Measurements from ENCODE around the gene ITPR1. TPM values are rescaled to one million over a fixed set of nuclear protein-coding genes. Genes with fewer than 3 reads are reported as not detected.

The ITPR1 gene
- total RNA-seq, 1 experiment from 2014 or later, result 8.7 TPM

DNA sequence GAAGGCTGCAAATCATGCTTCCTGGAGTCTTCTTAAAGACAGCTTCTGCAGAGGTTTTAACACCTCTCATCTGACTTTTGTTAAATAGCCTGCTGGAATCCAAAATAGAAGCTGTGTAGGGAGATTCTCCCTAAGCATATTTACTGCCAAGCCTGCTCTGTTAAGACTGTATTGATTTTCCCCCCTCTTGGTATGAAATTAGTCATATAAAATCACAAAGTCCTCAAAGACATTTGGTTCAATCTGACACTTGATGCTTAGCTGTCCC is 94.6 kb downstream of the ITPR1 start:
- ChIA-PET POLR2A (no interaction called here), CTCF (interaction anchor here (0.7 kb wide), 1 partner anchor 246 kb away, joined by 5 read pairs; no protein-coding TSS in a partner anchor)
- ATAC-seq (no peak), DNase-seq (ENCODE audit: low read depth, low spot score) (no peak)
- no peak for TF ChIP-seq POLR2AphosphoS5 (IDR thresholded peaks at IDR 0.05; ENCODE audit: low read depth, low read length)
- TF ChIP-seq SIN3A (IDR thresholded peaks at IDR 0.05; ENCODE audit: borderline replicate concordance, insufficient read depth, low read depth, low read length), result no peak
- TF ChIP-seq, protein P1, sequence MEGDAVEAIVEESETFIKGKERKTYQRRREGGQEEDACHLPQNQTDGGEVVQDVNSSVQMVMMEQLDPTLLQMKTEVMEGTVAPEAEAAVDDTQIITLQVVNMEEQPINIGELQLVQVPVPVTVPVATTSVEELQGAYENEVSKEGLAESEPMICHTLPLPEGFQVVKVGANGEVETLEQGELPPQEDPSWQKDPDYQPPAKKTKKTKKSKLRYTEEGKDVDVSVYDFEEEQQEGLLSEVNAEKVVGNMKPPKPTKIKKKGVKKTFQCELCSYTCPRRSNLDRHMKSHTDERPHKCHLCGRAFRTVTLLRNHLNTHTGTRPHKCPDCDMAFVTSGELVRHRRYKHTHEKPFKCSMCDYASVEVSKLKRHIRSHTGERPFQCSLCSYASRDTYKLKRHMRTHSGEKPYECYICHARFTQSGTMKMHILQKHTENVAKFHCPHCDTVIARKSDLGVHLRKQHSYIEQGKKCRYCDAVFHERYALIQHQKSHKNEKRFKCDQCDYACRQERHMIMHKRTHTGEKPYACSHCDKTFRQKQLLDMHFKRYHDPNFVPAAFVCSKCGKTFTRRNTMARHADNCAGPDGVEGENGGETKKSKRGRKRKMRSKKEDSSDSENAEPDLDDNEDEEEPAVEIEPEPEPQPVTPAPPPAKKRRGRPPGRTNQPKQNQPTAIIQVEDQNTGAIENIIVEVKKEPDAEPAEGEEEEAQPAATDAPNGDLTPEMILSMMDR (IDR thresholded peaks at IDR 0.05), result no peak
- TF ChIP-seq, protein P2, sequence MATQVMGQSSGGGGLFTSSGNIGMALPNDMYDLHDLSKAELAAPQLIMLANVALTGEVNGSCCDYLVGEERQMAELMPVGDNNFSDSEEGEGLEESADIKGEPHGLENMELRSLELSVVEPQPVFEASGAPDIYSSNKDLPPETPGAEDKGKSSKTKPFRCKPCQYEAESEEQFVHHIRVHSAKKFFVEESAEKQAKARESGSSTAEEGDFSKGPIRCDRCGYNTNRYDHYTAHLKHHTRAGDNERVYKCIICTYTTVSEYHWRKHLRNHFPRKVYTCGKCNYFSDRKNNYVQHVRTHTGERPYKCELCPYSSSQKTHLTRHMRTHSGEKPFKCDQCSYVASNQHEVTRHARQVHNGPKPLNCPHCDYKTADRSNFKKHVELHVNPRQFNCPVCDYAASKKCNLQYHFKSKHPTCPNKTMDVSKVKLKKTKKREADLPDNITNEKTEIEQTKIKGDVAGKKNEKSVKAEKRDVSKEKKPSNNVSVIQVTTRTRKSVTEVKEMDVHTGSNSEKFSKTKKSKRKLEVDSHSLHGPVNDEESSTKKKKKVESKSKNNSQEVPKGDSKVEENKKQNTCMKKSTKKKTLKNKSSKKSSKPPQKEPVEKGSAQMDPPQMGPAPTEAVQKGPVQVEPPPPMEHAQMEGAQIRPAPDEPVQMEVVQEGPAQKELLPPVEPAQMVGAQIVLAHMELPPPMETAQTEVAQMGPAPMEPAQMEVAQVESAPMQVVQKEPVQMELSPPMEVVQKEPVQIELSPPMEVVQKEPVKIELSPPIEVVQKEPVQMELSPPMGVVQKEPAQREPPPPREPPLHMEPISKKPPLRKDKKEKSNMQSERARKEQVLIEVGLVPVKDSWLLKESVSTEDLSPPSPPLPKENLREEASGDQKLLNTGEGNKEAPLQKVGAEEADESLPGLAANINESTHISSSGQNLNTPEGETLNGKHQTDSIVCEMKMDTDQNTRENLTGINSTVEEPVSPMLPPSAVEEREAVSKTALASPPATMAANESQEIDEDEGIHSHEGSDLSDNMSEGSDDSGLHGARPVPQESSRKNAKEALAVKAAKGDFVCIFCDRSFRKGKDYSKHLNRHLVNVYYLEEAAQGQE (IDR thresholded peaks at IDR 0.05; ENCODE audit: insufficient read depth in 1 of 2, low read depth in 2 of 2, low read length in 1 of 2), result no peak
- TF ChIP-seq TCF7L2 (IDR thresholded peaks at IDR 0.05; ENCODE audit: low read depth, low read length), result no peak
- Histone ChIP-seq H3K27ac (ENCODE audit: low read length) (no peak overlapping the region), H3K36me3 (ENCODE audit: control insufficient read depth, insufficient read depth, low read length) (no peaks in the 10 kb centered on the region), H3K27me3 (ENCODE audit: control insufficient read depth, insufficient read depth, low read length) (no peaks in the 10 kb centered on the region), H3K4me3 (ENCODE audit: low read depth in 2 of 2, low read length in 2 of 2) (no peak overlapping the region), H3K9me3 (ENCODE audit: control insufficient read depth, insufficient read depth, low read depth, low read length) (no peaks in the 10 kb centered on the region), H3K4me1 (ENCODE audit: control insufficient read depth, insufficient read depth, low read length) (no peaks in the 10 kb centered on the region; the same call in 1 of the 2 replicates)
- in situ Hi-C loops (cut with HindIII; ENCODE audit: low pct_unique_long_range_greater_than_20kb, low sequenced_read_pairs) (no loop called here), intact Hi-C loops (cut with micrococcal nuclease; ENCODE audit: unreplicated experiment) (no loop called here)
- no TSS peak for BruUV-seq (replicated peaks)

DNA sequence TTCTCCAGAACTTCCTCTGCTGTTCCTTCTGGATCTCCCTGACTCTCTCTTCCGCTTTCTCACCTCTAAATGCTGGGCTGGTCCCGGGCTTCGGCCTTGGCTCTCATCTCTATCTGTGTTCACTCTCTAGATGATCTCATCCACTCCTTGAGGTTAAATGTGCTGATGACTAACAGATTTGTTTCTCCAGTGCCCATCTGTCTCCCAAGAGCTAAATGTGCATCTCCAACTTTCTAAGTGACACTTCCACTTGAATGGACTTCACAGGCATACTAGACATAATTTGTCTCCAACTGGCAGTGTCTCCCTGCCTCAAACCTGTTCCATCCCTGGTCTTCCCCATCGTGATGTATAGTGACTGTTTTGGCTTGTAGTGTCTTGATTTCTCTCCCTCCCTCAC is 95.3 kb downstream of the ITPR1 start:
- ChIA-PET POLR2A (no interaction called here), CTCF (interaction anchor here (0.7 kb wide), 1 partner anchor 247 kb away, joined by 5 read pairs; no protein-coding TSS in a partner anchor)
- in situ Hi-C loops (cut with HindIII; ENCODE audit: low pct_unique_long_range_greater_than_20kb, low sequenced_read_pairs) (no loop called here), intact Hi-C loops (cut with micrococcal nuclease; ENCODE audit: unreplicated experiment) (no loop called here)
- no peak overlapping the region for H3K27ac ChIP-seq (ENCODE audit: low read length)
- H3K4me1 ChIP-seq (ENCODE audit: control insufficient read depth, insufficient read depth, low read length), result no peaks in the 10 kb centered on the region; the same call in 1 of the 2 replicates
- TF ChIP-seq TCF7L2 (IDR thresholded peaks at IDR 0.05; ENCODE audit: low read depth, low read length) (no peak), POLR2AphosphoS5 (IDR thresholded peaks at IDR 0.05; ENCODE audit: low read depth, low read length) (no peak), SIN3A (IDR thresholded peaks at IDR 0.05; ENCODE audit: borderline replicate concordance, insufficient read depth, low read depth, low read length) (no peak)
- TF ChIP-seq, protein P1 (IDR thresholded peaks at IDR 0.05), result no peak
- TF ChIP-seq, protein P2 (IDR thresholded peaks at IDR 0.05; ENCODE audit: insufficient read depth in 1 of 2, low read depth in 2 of 2, low read length in 1 of 2), result no peak
- no peak for ATAC-seq
- no peaks in the 10 kb centered on the region for H3K27me3 ChIP-seq (ENCODE audit: control insufficient read depth, insufficient read depth, low read length)
- no peak for DNase-seq (ENCODE audit: low read depth, low spot score)
- H3K9me3 ChIP-seq (ENCODE audit: control insufficient read depth, insufficient read depth, low read depth, low read length), result no peaks in the 10 kb centered on the region
- H3K36me3 ChIP-seq (ENCODE audit: control insufficient read depth, insufficient read depth, low read length), result no peaks in the 10 kb centered on the region
- no peak overlapping the region for H3K4me3 ChIP-seq (ENCODE audit: low read depth in 2 of 2, low read length in 2 of 2)
- BruUV-seq (replicated peaks), result no TSS peak

All from Panc1 (cell line).